ENCODE data around the gene UBE2R2.

Gene UBE2R2

DNA sequence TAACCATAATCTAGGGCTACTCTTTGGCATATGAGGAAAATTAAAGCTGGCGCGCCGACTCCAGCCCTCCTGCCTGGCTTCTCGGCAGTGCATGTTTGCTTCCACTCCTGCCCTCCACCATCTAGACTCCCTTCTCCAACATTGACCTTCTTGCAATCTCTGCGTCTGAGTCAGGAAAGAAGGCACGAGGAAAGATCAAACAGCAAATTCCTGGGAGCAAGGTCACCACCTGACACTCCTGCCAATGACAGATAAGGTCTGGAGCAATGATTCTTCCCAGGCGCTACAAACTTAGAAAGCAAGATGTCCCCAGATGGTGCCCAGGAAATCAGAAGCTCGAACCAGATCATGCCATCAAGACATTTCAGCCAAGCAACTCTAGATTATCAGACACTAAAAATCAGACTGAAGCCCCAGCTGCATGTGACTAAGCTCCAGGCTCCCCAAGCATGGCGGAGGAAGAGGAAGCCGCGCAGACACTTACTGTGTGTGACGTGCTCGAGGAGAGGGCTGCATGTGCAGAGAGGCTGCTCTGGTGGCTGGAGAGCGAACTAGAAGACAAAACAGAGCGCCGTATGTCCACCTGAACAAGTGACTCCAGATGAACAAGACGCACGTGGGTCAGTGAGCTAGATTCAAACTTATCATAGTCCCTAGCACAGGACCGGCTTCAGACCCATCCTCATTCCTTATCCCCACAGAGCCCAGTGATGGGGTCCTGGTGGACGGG lies 115.3 kb downstream of the UBE2R2 start:
- TF ChIP-seq POLR2AphosphoS5 (IDR thresholded peaks at IDR 0.05; ENCODE audit: low read depth, low read length) (no peak), SIN3A (IDR thresholded peaks at IDR 0.05; ENCODE audit: borderline replicate concordance, insufficient read depth, low read length) (no peak), FOXP2 (optimal IDR thresholded peaks at IDR 0.05; ENCODE audit: borderline replicate concordance, extremely low read depth, extremely low read length, insufficient read depth) (no peak), TAF1 (IDR thresholded peaks at IDR 0.05; ENCODE audit: borderline replicate concordance, insufficient read depth, low read length) (no peak)
- TF ChIP-seq, protein P1, sequence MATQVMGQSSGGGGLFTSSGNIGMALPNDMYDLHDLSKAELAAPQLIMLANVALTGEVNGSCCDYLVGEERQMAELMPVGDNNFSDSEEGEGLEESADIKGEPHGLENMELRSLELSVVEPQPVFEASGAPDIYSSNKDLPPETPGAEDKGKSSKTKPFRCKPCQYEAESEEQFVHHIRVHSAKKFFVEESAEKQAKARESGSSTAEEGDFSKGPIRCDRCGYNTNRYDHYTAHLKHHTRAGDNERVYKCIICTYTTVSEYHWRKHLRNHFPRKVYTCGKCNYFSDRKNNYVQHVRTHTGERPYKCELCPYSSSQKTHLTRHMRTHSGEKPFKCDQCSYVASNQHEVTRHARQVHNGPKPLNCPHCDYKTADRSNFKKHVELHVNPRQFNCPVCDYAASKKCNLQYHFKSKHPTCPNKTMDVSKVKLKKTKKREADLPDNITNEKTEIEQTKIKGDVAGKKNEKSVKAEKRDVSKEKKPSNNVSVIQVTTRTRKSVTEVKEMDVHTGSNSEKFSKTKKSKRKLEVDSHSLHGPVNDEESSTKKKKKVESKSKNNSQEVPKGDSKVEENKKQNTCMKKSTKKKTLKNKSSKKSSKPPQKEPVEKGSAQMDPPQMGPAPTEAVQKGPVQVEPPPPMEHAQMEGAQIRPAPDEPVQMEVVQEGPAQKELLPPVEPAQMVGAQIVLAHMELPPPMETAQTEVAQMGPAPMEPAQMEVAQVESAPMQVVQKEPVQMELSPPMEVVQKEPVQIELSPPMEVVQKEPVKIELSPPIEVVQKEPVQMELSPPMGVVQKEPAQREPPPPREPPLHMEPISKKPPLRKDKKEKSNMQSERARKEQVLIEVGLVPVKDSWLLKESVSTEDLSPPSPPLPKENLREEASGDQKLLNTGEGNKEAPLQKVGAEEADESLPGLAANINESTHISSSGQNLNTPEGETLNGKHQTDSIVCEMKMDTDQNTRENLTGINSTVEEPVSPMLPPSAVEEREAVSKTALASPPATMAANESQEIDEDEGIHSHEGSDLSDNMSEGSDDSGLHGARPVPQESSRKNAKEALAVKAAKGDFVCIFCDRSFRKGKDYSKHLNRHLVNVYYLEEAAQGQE (IDR thresholded peaks at IDR 0.05; ENCODE audit: insufficient read depth in 1 of 2, low read depth in 2 of 2, low read length in 2 of 2): no peak

DNA sequence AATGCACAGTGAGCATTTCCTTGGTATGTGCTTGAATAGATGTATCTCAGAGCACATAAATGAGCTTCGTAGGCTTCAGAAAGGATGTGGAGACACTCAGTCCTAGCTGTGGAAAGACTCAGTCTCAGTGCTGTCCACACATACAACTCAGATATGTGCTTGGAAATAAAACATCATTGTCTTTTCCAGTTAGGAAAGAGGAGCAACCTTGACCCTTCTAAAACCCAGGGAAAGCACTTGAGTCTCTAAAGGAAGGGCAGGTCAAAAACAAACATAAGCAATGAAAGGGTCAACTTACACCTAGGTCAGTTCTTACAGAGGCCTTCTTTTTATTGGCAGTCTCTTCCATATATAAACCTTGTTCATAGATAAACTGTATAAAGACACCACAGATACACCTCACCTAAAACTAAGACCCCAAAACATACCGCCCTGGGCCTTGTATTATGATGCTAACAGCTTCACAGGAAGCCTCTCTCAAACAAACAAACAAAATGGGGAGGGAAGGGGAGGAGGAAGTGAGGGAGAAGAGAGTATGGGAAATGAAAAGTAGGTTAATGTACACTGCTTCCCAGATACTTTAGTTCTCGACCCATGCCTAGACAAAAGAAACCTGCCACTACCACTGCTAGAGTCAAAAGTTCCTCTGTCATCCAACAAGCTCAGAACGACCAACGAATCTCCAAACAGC lies 117.4 kb downstream of the UBE2R2 start:
- TF ChIP-seq FOXP2 (optimal IDR thresholded peaks at IDR 0.05; ENCODE audit: borderline replicate concordance, extremely low read depth, extremely low read length, insufficient read depth) (no peak), TAF1 (IDR thresholded peaks at IDR 0.05; ENCODE audit: borderline replicate concordance, insufficient read depth, low read length) (no peak), SIN3A (IDR thresholded peaks at IDR 0.05; ENCODE audit: borderline replicate concordance, insufficient read depth, low read length) (no peak), POLR2AphosphoS5 (IDR thresholded peaks at IDR 0.05; ENCODE audit: low read depth, low read length) (no peak)

DNA sequence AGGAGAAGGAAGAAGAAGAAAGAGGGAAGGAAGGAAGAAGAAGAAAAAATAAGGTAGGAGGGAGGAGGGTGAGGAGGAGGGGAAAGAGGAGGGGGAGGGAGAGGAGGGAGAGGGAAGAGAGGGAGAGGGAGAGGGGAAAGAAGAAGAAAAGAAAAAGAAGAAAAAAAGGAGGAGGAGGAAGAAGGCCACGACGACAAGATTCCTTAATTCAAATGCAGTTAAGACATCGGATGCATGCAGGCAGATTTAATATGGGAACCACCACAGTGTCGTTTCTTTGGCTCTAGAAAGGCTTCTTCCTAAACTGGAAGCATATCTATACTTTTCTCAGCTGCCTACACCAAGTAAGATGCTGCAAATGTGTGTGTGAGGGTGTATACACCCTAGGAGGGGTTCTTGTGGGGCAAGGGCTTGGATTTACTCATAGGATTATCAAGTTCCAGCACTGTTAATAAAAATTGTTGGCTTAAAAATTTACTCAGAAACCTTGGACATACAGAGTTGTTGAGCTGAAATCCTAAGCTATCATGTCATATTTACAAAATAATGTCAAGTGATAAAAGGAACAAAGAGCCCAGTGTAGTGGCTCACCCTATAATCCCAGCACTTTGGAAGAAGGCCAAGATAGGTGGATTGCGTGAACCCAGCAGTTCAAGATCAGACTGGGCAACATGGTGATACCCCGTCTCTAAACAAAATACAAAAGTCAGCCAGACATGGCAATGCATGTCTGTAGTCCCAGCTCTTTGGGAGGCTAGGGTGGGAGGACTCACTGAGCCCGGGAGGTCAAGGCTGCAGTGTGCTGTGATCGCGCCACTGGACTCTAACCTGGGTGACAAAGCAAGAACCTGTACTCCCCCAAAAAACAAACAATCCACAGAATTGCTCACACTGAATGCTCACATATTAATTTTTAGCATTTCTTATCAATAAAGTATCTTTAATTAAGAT lies 123.2 kb downstream of the UBE2R2 start:
- TF ChIP-seq FOXP2 (optimal IDR thresholded peaks at IDR 0.05; ENCODE audit: borderline replicate concordance, extremely low read depth, extremely low read length, insufficient read depth) (no peak), TAF1 (IDR thresholded peaks at IDR 0.05; ENCODE audit: borderline replicate concordance, insufficient read depth, low read length) (no peak), POLR2AphosphoS5 (IDR thresholded peaks at IDR 0.05; ENCODE audit: low read depth, low read length) (no peak), SIN3A (IDR thresholded peaks at IDR 0.05; ENCODE audit: borderline replicate concordance, insufficient read depth, low read length) (no peak)
- TF ChIP-seq, protein P1 (IDR thresholded peaks at IDR 0.05; ENCODE audit: insufficient read depth in 1 of 2, low read depth in 2 of 2, low read length in 2 of 2): no peak

DNA sequence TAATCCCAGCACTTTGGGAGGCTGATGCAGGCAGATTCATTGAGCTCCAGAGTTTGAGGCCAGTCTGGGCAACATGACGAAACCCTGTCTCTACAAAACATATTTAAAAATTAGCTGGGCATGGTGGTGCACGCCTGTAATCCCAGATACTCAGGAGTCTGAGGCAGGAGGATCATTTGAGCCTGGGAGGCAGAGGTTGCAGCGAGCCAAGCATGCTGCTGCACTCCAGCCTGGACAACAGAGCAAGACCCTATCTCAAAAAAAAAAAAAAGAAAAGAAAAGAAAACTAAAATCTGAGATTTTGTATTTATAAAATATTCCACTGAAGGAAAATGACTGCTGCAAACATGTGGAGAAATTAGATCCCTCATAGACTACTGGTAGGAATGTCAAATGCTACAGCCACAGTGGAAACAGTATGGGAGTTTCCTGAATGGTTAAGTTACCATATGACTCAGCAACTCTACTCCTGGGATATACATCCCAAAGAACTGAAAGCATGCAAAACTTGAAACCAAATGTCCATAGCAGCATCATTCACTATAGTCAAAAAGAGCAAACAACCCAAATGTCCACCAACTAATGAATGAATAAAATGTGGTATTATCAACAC lies 125.6 kb downstream of the UBE2R2 start:
- no peak for TF ChIP-seq TAF1 (IDR thresholded peaks at IDR 0.05; ENCODE audit: borderline replicate concordance, insufficient read depth, low read length)
- TF ChIP-seq FOXP2 (optimal IDR thresholded peaks at IDR 0.05; ENCODE audit: borderline replicate concordance, extremely low read depth, extremely low read length, insufficient read depth): no peak
- TF ChIP-seq, protein P1 (IDR thresholded peaks at IDR 0.05; ENCODE audit: insufficient read depth in 1 of 2, low read depth in 2 of 2, low read length in 2 of 2): no peak
- TF ChIP-seq POLR2AphosphoS5 (IDR thresholded peaks at IDR 0.05; ENCODE audit: low read depth, low read length): no peak
- no peak for TF ChIP-seq SIN3A (IDR thresholded peaks at IDR 0.05; ENCODE audit: borderline replicate concordance, insufficient read depth, low read length)
